PFSK-1 (cell line): ENCODE measurements around the gene TRAPPC14.

Source experiments
- FOXP2 ChIP-seq: optimal IDR thresholded peaks from 2 replicates; pipeline ENCODE3; 2011; ENCODE audit warnings: borderline replicate concordance, control low read depth, inconsistent platforms; ENCODE audit not compliant: insufficient read depth; ENCODE audit errors: extremely low read length, extremely low read depth
- POLR2AphosphoS5 ChIP-seq: IDR thresholded peaks from 2 replicates; pipeline ENCODE4 v1.6.1; 2012; ENCODE audit warnings: low read depth, mild to moderate bottlenecking, control low read depth, low read length, moderate library complexity
- SIN3A ChIP-seq: IDR thresholded peaks from 2 replicates; pipeline ENCODE4 v1.6.1; 2012; ENCODE audit warnings: mild to moderate bottlenecking, low read length, moderate library complexity, borderline replicate concordance; ENCODE audit not compliant: insufficient read depth
- TF ChIP-seq, protein P1 (sequence below), 2 experiments: IDR thresholded peaks; 2 replicates each; pipeline versions ENCODE4 v1.6.1 to v1.8.0; 2011 to 2012; ENCODE audit warnings: low read depth in 2 of 2, low read length in 2 of 2, control low read depth in 1 of 2, inconsistent platforms in 1 of 2, mild to moderate bottlenecking in 1 of 2, moderate library complexity in 1 of 2; ENCODE audit not compliant: insufficient read depth in 1 of 2

DNA sequence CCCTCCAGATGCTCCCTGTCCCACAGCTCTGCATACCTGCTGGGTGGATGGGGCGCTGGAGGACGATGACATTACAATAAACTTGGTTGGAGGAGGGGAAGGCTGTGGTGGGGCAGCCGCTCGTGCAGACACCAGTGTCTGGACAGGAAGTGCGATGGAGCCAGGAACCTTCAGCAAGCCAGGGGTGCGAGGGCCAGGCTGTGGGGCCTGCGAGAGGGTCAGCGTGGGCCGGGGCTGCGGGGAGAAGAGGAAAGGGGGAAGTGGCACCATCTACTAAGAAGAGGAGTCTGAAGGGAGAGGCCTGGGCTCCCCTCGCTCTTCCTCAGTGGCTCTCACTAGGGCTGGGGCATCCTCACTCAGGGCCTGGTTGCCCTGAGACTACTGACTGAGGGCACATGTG is 50.6 kb downstream of the TRAPPC14 start:
- TF ChIP-seq, protein P1, sequence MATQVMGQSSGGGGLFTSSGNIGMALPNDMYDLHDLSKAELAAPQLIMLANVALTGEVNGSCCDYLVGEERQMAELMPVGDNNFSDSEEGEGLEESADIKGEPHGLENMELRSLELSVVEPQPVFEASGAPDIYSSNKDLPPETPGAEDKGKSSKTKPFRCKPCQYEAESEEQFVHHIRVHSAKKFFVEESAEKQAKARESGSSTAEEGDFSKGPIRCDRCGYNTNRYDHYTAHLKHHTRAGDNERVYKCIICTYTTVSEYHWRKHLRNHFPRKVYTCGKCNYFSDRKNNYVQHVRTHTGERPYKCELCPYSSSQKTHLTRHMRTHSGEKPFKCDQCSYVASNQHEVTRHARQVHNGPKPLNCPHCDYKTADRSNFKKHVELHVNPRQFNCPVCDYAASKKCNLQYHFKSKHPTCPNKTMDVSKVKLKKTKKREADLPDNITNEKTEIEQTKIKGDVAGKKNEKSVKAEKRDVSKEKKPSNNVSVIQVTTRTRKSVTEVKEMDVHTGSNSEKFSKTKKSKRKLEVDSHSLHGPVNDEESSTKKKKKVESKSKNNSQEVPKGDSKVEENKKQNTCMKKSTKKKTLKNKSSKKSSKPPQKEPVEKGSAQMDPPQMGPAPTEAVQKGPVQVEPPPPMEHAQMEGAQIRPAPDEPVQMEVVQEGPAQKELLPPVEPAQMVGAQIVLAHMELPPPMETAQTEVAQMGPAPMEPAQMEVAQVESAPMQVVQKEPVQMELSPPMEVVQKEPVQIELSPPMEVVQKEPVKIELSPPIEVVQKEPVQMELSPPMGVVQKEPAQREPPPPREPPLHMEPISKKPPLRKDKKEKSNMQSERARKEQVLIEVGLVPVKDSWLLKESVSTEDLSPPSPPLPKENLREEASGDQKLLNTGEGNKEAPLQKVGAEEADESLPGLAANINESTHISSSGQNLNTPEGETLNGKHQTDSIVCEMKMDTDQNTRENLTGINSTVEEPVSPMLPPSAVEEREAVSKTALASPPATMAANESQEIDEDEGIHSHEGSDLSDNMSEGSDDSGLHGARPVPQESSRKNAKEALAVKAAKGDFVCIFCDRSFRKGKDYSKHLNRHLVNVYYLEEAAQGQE (IDR thresholded peaks at IDR 0.05; ENCODE audit: insufficient read depth in 1 of 2, low read depth in 2 of 2, low read length in 2 of 2) = no peak
- TF ChIP-seq FOXP2 (no peak), POLR2AphosphoS5 (no peak), SIN3A (no peak)
